Measurements from ENCODE around the gene TM4SF1. TPM values are rescaled to one million over a fixed set of nuclear protein-coding genes. Genes with fewer than 3 reads are reported as not detected.

TM4SF1 gene
- total and polyA plus RNA-seq, 9 of the 15 experiments (the other 6 are each of a cell fraction or from before 2014, with no cell fraction given): 0.06 to 0.44 (median 0.08) TPM; not detected in 4

GRCh38 chr3:149332227-149332765, 45.2 kb downstream of the TM4SF1 start:
- H3K4me1 ChIP-seq (replicated peaks in 1 of 2; ENCODE audit: control insufficient read depth in 2 of 2, insufficient read depth in 2 of 2, low read length in 2 of 2): no peaks in the 10 kb centered on the region
- no peak overlapping the region for H3K27ac ChIP-seq (ENCODE audit: extremely low read depth, low read depth, low read length)
- no peaks in the 10 kb centered on the region for H3K79me2 ChIP-seq (ENCODE audit: control insufficient read depth, insufficient read depth, low read length)
- no peak for DNase-seq (ENCODE audit: extremely low read depth in 1 of 4, low spot score in 3 of 4)
- H3K27me3 ChIP-seq (ENCODE audit: control insufficient read depth in 2 of 2, insufficient read depth in 2 of 2, low read length in 2 of 2): no peaks in the 10 kb centered on the region; a peak in 1 of 5 replicates
- intact Hi-C loops (cut with micrococcal nuclease): no loop called here
- no peaks in the 10 kb centered on the region for H3K9me3 ChIP-seq (replicated peaks; ENCODE audit: control insufficient read depth, insufficient read depth, low read depth, low read length)
- H3K4me2 ChIP-seq (ENCODE audit: insufficient read depth, low read length): no peak overlapping the region
- no peak overlapping the region for H2AFZ ChIP-seq (ENCODE audit: low read depth, low read length)
- POLR2A ChIA-PET: no interaction called here
- no peak for ATAC-seq
- no peaks in the 10 kb centered on the region for H4K20me1 ChIP-seq (replicated peaks; ENCODE audit: control insufficient read depth, insufficient read depth, low read length)
- no peak overlapping the region for H3K9ac ChIP-seq (ENCODE audit: insufficient read depth in 1 of 2, low read depth in 2 of 2, low read length in 2 of 2)
- BruUV-seq (replicated peaks): no TSS peak
- CTCF ChIA-PET (ENCODE audit: low intra/inter-chr PET ratio): interaction anchor here (0.6 kb wide), 1 partner anchor 59 kb away, joined by 3 read pairs; no protein-coding TSS in a partner anchor
- no peaks in the 10 kb centered on the region for H3K9me1 ChIP-seq (ENCODE audit: control insufficient read depth, insufficient read depth, low read length)
- H3K4me3 ChIP-seq: no peak overlapping the region
- H3K36me3 ChIP-seq (ENCODE audit: control insufficient read depth, insufficient read depth, low read length): no peaks in the 10 kb centered on the region
- in situ Hi-C loops (cut with MboI): no loop called here
- WGBS (ENCODE audit: insufficient coverage, low coverage, missing lambda C conversion rate): 0% methylated on average over 1 of the region's 1 CpG
- no peak for FAIRE-seq
- TF ChIP-seq ZNF316 (IDR thresholded peaks at IDR 0.05): peak; percentile 30; the same call in 1 of the 2 replicates
- no peak for TF ChIP-seq PHF21A (IDR thresholded peaks at IDR 0.05; ENCODE audit: borderline replicate concordance, low read depth)
- no peak for TF ChIP-seq ZBTB49 (CRISPR knock-in tag; IDR thresholded peaks at IDR 0.05; ENCODE audit: borderline replicate concordance)
